SK-N-SH treated with all-trans-retinoic acid at 6 μM for 48 hours (cell line): ENCODE data around the gene RAB11FIP4.
"Not testable (repeated sequence)": the region's sequence is repeated elsewhere in the genome, so short reads cannot be mapped to it uniquely, and the experiment has no call there.

Source experiments
- ATAC-seq: fragments of 200-7000 bp; cut with Tn5 transposase; 3 replicates; pipeline ENCODE4 v1.9.1; 2020; ENCODE audit warnings: mild to moderate bottlenecking, moderate library complexity
- ARNTL ChIP-seq: fragments of 450-650 bp; formaldehyde crosslinking; IDR thresholded peaks from 2 replicates; pipeline ENCODE4 v1.5.0; 2020; ENCODE audit warnings: low read depth, mild to moderate bottlenecking, moderate library complexity, borderline replicate concordance
- BACH2 ChIP-seq: fragments of 250-450 bp; sonication (Bioruptor Pico); IDR thresholded peaks from 2 replicates; pipeline ENCODE4 v1.9.0; 2021; ENCODE audit warnings: mild to moderate bottlenecking, borderline replicate concordance
- CREB5 ChIP-seq: fragments of 250-450 bp; sonication (Bioruptor Pico); IDR thresholded peaks from 2 replicates; pipeline ENCODE4 v1.5.1; 2020; ENCODE audit warnings: low read depth, mild to moderate bottlenecking, moderate library complexity
- CSDC2 ChIP-seq: fragments of 250-450 bp; sonication (Bioruptor Pico); IDR thresholded peaks from 2 replicates; pipeline ENCODE4 v1.5.0; 2020; ENCODE audit warnings: mild to moderate bottlenecking, moderate library complexity
- CSRNP3 ChIP-seq: fragments of 250-450 bp; sonication (Bioruptor Pico); IDR thresholded peaks from 2 replicates; pipeline ENCODE4 v1.5.1; 2021; ENCODE audit warnings: mild to moderate bottlenecking, moderate library complexity
- GLIS3 ChIP-seq: fragments of 250-450 bp; sonication (Bioruptor Pico); IDR thresholded peaks from 2 replicates; pipeline ENCODE4 v1.5.0; 2020; ENCODE audit warnings: mild to moderate bottlenecking, moderate library complexity
- ISL1 ChIP-seq: fragments of 250-450 bp; sonication (Bioruptor Pico); IDR thresholded peaks from 2 replicates; pipeline ENCODE4 v2.1.2; 2022; ENCODE audit warnings: mild to moderate bottlenecking, moderate library complexity
- OSR1 ChIP-seq: fragments of 250-450 bp; sonication (Bioruptor Pico); IDR thresholded peaks from 2 replicates; pipeline ENCODE4 v1.8.0; 2022; ENCODE audit warnings: moderate library complexity, mild to moderate bottlenecking, inconsistent platforms
- PATZ1 ChIP-seq: fragments of 250-450 bp; sonication (Bioruptor Pico); IDR thresholded peaks from 2 replicates; pipeline ENCODE4 v1.8.0; 2020; ENCODE audit warnings: mild to moderate bottlenecking, moderate library complexity, borderline replicate concordance
- POU6F1 ChIP-seq: fragments of 250-450 bp; sonication (Bioruptor Pico); IDR thresholded peaks from 2 replicates; pipeline ENCODE4 v1.8.0; 2021; ENCODE audit warnings: low read depth, mild to moderate bottlenecking, moderate library complexity, borderline replicate concordance
- PPARA ChIP-seq: fragments of 250-450 bp; sonication (Bioruptor Pico); IDR thresholded peaks from 2 replicates; pipeline ENCODE4 v1.5.0; 2020; ENCODE audit warnings: mild to moderate bottlenecking, borderline replicate concordance
- RARB ChIP-seq: fragments of 250-450 bp; sonication (Bioruptor Pico); IDR thresholded peaks from 2 replicates; pipeline ENCODE4 v1.8.0; 2021; ENCODE audit warnings: mild to moderate bottlenecking, moderate library complexity
- SNAI2 ChIP-seq: fragments of 250-450 bp; sonication (Bioruptor Pico); IDR thresholded peaks from 2 replicates; pipeline ENCODE4 v1.5.0; 2020; ENCODE audit warnings: mild to moderate bottlenecking, moderate library complexity
- TCF4 ChIP-seq: fragments of 250-450 bp; sonication (Bioruptor Pico); IDR thresholded peaks from 2 replicates; pipeline ENCODE4 v1.8.0; 2021; ENCODE audit warnings: mild to moderate bottlenecking, moderate library complexity, borderline replicate concordance
- TOX ChIP-seq: fragments of 250-450 bp; sonication (Bioruptor Pico); IDR thresholded peaks from 2 replicates; pipeline ENCODE4 v1.8.0; 2021; ENCODE audit warnings: mild to moderate bottlenecking, moderate library complexity, borderline replicate concordance
- TSHZ2 ChIP-seq: fragments of 250-450 bp; sonication (Bioruptor Pico); IDR thresholded peaks from 2 replicates; pipeline ENCODE4 v1.5.0; 2020; ENCODE audit warnings: mild to moderate bottlenecking, moderate library complexity
- ZC3H10 ChIP-seq: fragments of 250-450 bp; sonication (Bioruptor Pico); IDR thresholded peaks from 2 replicates; pipeline ENCODE4 v1.5.1; 2021; ENCODE audit warnings: mild to moderate bottlenecking, moderate library complexity
- ZFP3 ChIP-seq: fragments of 250-450 bp; sonication (Bioruptor Pico); IDR thresholded peaks from 2 replicates; pipeline ENCODE4 v1.5.0; 2020; ENCODE audit warnings: mild to moderate bottlenecking, moderate library complexity
- ZFP30 ChIP-seq: fragments of 450-650 bp; formaldehyde crosslinking; IDR thresholded peaks from 2 replicates; pipeline ENCODE4 v1.5.0; 2022; ENCODE audit warnings: mild to moderate bottlenecking, moderate library complexity
- ZNF565 ChIP-seq: fragments of 450-650 bp; formaldehyde crosslinking; conservative IDR thresholded peaks from 2 replicates; pipeline ENCODE4 v1.5.0; 2020; ENCODE audit warnings: low read depth, mild to moderate bottlenecking, moderate library complexity
- ZNF70 ChIP-seq: fragments of 450-650 bp; formaldehyde crosslinking; IDR thresholded peaks from 2 replicates; pipeline ENCODE4 v1.5.0; 2020; ENCODE audit warnings: mild to moderate bottlenecking, moderate library complexity
- ZNF8 ChIP-seq: fragments of 450-650 bp; formaldehyde crosslinking; IDR thresholded peaks from 2 replicates; pipeline ENCODE4 v1.5.0; 2020; ENCODE audit warnings: mild to moderate bottlenecking, moderate library complexity

Gene RAB11FIP4

GRCh38 chr17:31378638-31379037 lies 12.8 kb upstream of the RAB11FIP4 start (continued):
- TF ChIP-seq TSHZ2 (CRISPR knock-in tag) = no peak
- TF ChIP-seq CSDC2 (CRISPR knock-in tag) = no peak
- TF ChIP-seq, all 23 proteins: peak for 0

GRCh38 chr17:31379597-31380205 lies 11.8 kb upstream of the RAB11FIP4 start:
- TF ChIP-seq TCF4 (CRISPR knock-in tag) (no peak), ISL1 (CRISPR knock-in tag) (no peak), CSRNP3 (no peak), ZC3H10 (CRISPR knock-in tag) (no peak), SNAI2 (CRISPR knock-in tag) (no peak), ZNF565 (CRISPR knock-in tag) (no peak), ZFP30 (CRISPR knock-in tag) (no peak), TOX (no peak), OSR1 (no peak), RARB (no peak)
- TF ChIP-seq, all 23 proteins: peak for 0
- no peak for ATAC-seq

GRCh38 chr17:31381165-31381668 lies 10.3 kb upstream of the RAB11FIP4 start:
- no peak for ATAC-seq
- no peak for TF ChIP-seq ZNF565 (CRISPR knock-in tag)
- TF ChIP-seq GLIS3 (CRISPR knock-in tag) = no peak
- TF ChIP-seq CREB5 = no peak
- TF ChIP-seq ZNF8 (CRISPR knock-in tag) = no peak
- TF ChIP-seq TSHZ2 (CRISPR knock-in tag) = no peak
- no peak for TF ChIP-seq ZFP3 (CRISPR knock-in tag)
- no peak for TF ChIP-seq ZNF70 (CRISPR knock-in tag)
- TF ChIP-seq RARB = no peak
- no peak for TF ChIP-seq PATZ1 (CRISPR knock-in tag)
- TF ChIP-seq BACH2 (CRISPR knock-in tag) = no peak
- no peak for TF ChIP-seq TCF4 (CRISPR knock-in tag)
- no peak for TF ChIP-seq SNAI2 (CRISPR knock-in tag)
- no peak for TF ChIP-seq ISL1 (CRISPR knock-in tag)
- no peak for TF ChIP-seq PPARA
- TF ChIP-seq ZC3H10 (CRISPR knock-in tag) = no peak
- no peak for TF ChIP-seq TOX
- TF ChIP-seq ZFP30 (CRISPR knock-in tag) = no peak
- TF ChIP-seq POU6F1 (CRISPR knock-in tag) = no peak
- TF ChIP-seq OSR1 = no peak
- no peak for TF ChIP-seq ARNTL

GRCh38 chr17:31382668-31383275 lies 8.7 kb upstream of the RAB11FIP4 start:
- ATAC-seq = not testable (repeated sequence)

GRCh38 chr17:31383488-31383887 lies 8.0 kb upstream of the RAB11FIP4 start:
- not testable (repeated sequence) for ATAC-seq
